Neural cell (in vitro differentiated cells): ENCODE results near the gene TMC1. TPM values are rescaled to one million over a fixed set of nuclear protein-coding genes. Genes with fewer than 3 reads are reported as not detected.

Source experiments
- H2AFZ ChIP-seq: fragments of 200-600, 300-800 bp; sonication (generic), shearing (Covaris generic); 2 replicates; pipeline ENCODE4 v1.6.0; 2014; ENCODE audit warnings: low read depth, mild to moderate bottlenecking, antibody characterized with exemption, low read length, moderate library complexity
- H3F3A ChIP-seq: fragments of 200-600 bp; shearing (Covaris generic); 2 replicates; pipeline ENCODE4 v1.6.1; 2016; ENCODE audit warnings: mild to moderate bottlenecking, moderate library complexity, mixed read lengths, antibody characterized with exemption, low read length; ENCODE audit not compliant: insufficient read depth, poor library complexity, severe bottlenecking
- H3K27ac ChIP-seq: fragments of 200-600, 300-800 bp; sonication (generic), shearing (Covaris generic); 2 replicates; pipeline ENCODE4 v1.5.1; 2014; ENCODE audit warnings: mild to moderate bottlenecking, low read length, moderate library complexity
- H3K27me3 ChIP-seq: fragments of 300-800, 200-600 bp; sonication (generic), shearing (Covaris generic); 2 replicates; pipeline ENCODE4 v1.6.0; 2014; ENCODE audit warnings: mild to moderate bottlenecking, low read depth, low read length, moderate library complexity; ENCODE audit not compliant: insufficient read depth
- H3K36me3 ChIP-seq: fragments of 300-800, 200-600 bp; sonication (generic), shearing (Covaris generic); 2 replicates; pipeline ENCODE4 v1.5.1; 2014; ENCODE audit warnings: mild to moderate bottlenecking, antibody characterized with exemption, low read length, moderate library complexity; ENCODE audit not compliant: insufficient read depth
- H3K4me2 ChIP-seq: fragments of 300-800, 200-600 bp; sonication (generic), shearing (Covaris generic); 2 replicates; pipeline ENCODE4 v1.6.0; 2014; ENCODE audit warnings: mild to moderate bottlenecking, low read length
- H3K4me3 ChIP-seq: fragments of 300-800, 200-600 bp; sonication (generic), shearing (Covaris generic); 2 replicates; pipeline ENCODE4 v1.5.1; 2014; ENCODE audit warnings: mild to moderate bottlenecking, low read length, moderate library complexity
- H3K79me2 ChIP-seq: fragments of 200-600 bp; shearing (Covaris generic); replicated peaks from 2 replicates; pipeline ENCODE4 v1.6.0; 2014; ENCODE audit warnings: mild to moderate bottlenecking, low read length, moderate library complexity; ENCODE audit not compliant: insufficient read depth
- H3K9ac ChIP-seq: fragments of 300-800, 200-600 bp; sonication (generic), shearing (Covaris generic); 2 replicates; pipeline ENCODE4 v1.6.1; 2016; ENCODE audit warnings: mild to moderate bottlenecking, low read length, mixed read lengths
- H3K9me2 ChIP-seq: fragments of 200-600 bp; shearing (Covaris generic); 2 replicates; pipeline ENCODE4 v1.6.1; 2016; ENCODE audit warnings: mild to moderate bottlenecking, low read length, mixed read lengths; ENCODE audit not compliant: insufficient read depth
- H3K9me3 ChIP-seq: fragments of 200-600, 300-800 bp; sonication (generic), shearing (Covaris generic); 2 replicates; pipeline ENCODE4 v1.6.1; 2016; ENCODE audit warnings: mild to moderate bottlenecking, mixed run types, low read length, moderate library complexity, mixed read lengths
- H4K20me1 ChIP-seq: fragments of 200-600 bp; shearing (Covaris generic); 2 replicates; pipeline ENCODE4 v1.6.1; 2016; ENCODE audit warnings: mild to moderate bottlenecking, mixed run types; ENCODE audit not compliant: insufficient read depth
- CTCF ChIP-seq: fragments of 450-650 bp; IDR thresholded peaks from 2 replicates; pipeline ENCODE4 v1.5.1; 2014; ENCODE audit warnings: antibody characterized with exemption, mild to moderate bottlenecking, moderate library complexity; ENCODE audit not compliant: poor library complexity, severe bottlenecking
- EP300 ChIP-seq: fragments of 450-650 bp; conservative IDR thresholded peaks from 2 replicates; pipeline ENCODE4 v1.6.1; 2014; ENCODE audit warnings: antibody characterized with exemption, mild to moderate bottlenecking, moderate library complexity; ENCODE audit not compliant: poor library complexity, severe bottlenecking
- EZH2 ChIP-seq: fragments of 200-600, 300-800 bp; shearing (Covaris generic), sonication (generic); IDR thresholded peaks from 2 replicates; pipeline ENCODE4 v1.6.1; 2014; ENCODE audit warnings: antibody characterized with exemption, low read length, borderline replicate concordance, mild to moderate bottlenecking; ENCODE audit not compliant: insufficient read depth, poor library complexity, severe bottlenecking
- MXI1 ChIP-seq: fragments of 450-650 bp; conservative IDR thresholded peaks from 2 replicates; pipeline ENCODE4 v1.6.1; 2014; ENCODE audit warnings: antibody characterized with exemption, mild to moderate bottlenecking; ENCODE audit not compliant: poor library complexity, severe bottlenecking
- POLR2AphosphoS5 ChIP-seq: IDR thresholded peaks from 2 replicates; pipeline ENCODE4 v1.6.1; 2012
- RAD21 ChIP-seq: fragments of 450-650 bp; conservative IDR thresholded peaks from 2 replicates; pipeline ENCODE4 v1.6.1; 2014; ENCODE audit warnings: antibody characterized with exemption, mild to moderate bottlenecking, moderate library complexity
- REST ChIP-seq: IDR thresholded peaks from 2 replicates; pipeline ENCODE4 v1.6.1; 2012; ENCODE audit warnings: borderline replicate concordance
- SMC3 ChIP-seq: fragments of 450-650 bp; conservative IDR thresholded peaks from 2 replicates; pipeline ENCODE4 v1.6.1; 2014; ENCODE audit warnings: antibody characterized with exemption, mild to moderate bottlenecking, moderate library complexity; ENCODE audit not compliant: poor library complexity
- TAF1 ChIP-seq: IDR thresholded peaks from 2 replicates; pipeline ENCODE4 v1.6.1; 2012; ENCODE audit warnings: low read depth
- polyA plus RNA-seq: library from polyadenylated mRNA; depleted of rRNA; stranded (reverse); fragments of >200 nt; gene quantifications from 2 replicates; pipeline ENCODE4 v1.2.3, GENCODE V29; 2014

Gene TMC1
- polyA plus RNA-seq, 1 donor from 2014 or later, result not detected

- Histone ChIP-seq H3K9ac (no peak overlapping the region), H3K4me3 (no peak overlapping the region), H3K36me3 (no peaks in the 10 kb centered on the region), H3F3A (no peaks in the 10 kb centered on the region), H3K9me2 (no peaks in the 10 kb centered on the region), H3K27me3 (no peaks in the 10 kb centered on the region), H3K9me3 (no peaks in the 10 kb centered on the region), H4K20me1 (no peaks in the 10 kb centered on the region), H2AFZ (no peak overlapping the region), H3K79me2 (no peaks in the 10 kb centered on the region), H3K27ac (no peak overlapping the region), H3K4me2 (no peak overlapping the region)
- no peak for TF ChIP-seq REST
- no peak for TF ChIP-seq EZH2
- no peak for TF ChIP-seq TAF1
- no peak for TF ChIP-seq RAD21
- no peak for TF ChIP-seq MXI1
- no peak for TF ChIP-seq EP300
- TF ChIP-seq SMC3, result no peak
- TF ChIP-seq CTCF, result no peak
- TF ChIP-seq POLR2AphosphoS5, result no peak
Measured at GRCh38 chr9:72599874-72600534, 78.6 kb downstream of the TMC1 start.

- H3K27ac ChIP-seq, result no peak overlapping the region
- no peaks in the 10 kb centered on the region for H3K9me2 ChIP-seq
- no peaks in the 10 kb centered on the region for H4K20me1 ChIP-seq
- TF ChIP-seq EZH2 (no peak), SMC3 (no peak), MXI1 (no peak), POLR2AphosphoS5 (no peak), EP300 (no peak), CTCF (no peak), RAD21 (no peak), REST (no peak), TAF1 (no peak)
- H2AFZ ChIP-seq, result no peak overlapping the region
- H3K9ac ChIP-seq, result no peak overlapping the region
- H3K36me3 ChIP-seq, result no peaks in the 10 kb centered on the region
- no peaks in the 10 kb centered on the region for H3K9me3 ChIP-seq
- H3F3A ChIP-seq, result no peaks in the 10 kb centered on the region
- no peaks in the 10 kb centered on the region for H3K79me2 ChIP-seq
- no peak overlapping the region for H3K4me2 ChIP-seq
- no peaks in the 10 kb centered on the region for H3K27me3 ChIP-seq
- H3K4me3 ChIP-seq, result no peak overlapping the region
Measured at GRCh38 chr9:72600671-72601070, 79.3 kb downstream of the TMC1 start.
